CD4-positive, alpha-beta T cell treated with Interleukin-15 for 4 hours (primary cell): ENCODE results near the gene ADGRB3.
"Not testable (repeated sequence)": the region's sequence is repeated elsewhere in the genome, so short reads cannot be mapped to it uniquely, and the experiment has no call there.

Experiments
- DNase-seq: peaks from one replicate; pipeline ENCODE4 v3.0.0-alpha.2; 2020; ENCODE audit warnings: low spot score

ADGRB3 gene

GRCh38 chr6:69042297-69042696 is 407.2 kb downstream of the ADGRB3 start:
- DNase-seq: no peak

GRCh38 chr6:69044534-69044933 is 409.5 kb downstream of the ADGRB3 start:
- no peak for DNase-seq

GRCh38 chr6:69059413-69059812 is 424.3 kb downstream of the ADGRB3 start:
- no peak for DNase-seq

- DNase-seq: no peak
Measured at GRCh38 chr6:69061066-69061465, 426.0 kb downstream of the ADGRB3 start.

- no peak for DNase-seq
Measured at GRCh38 chr6:69063401-69063800, 428.3 kb downstream of the ADGRB3 start.

- DNase-seq: no peak
Measured at GRCh38 chr6:69064226-69064625, 429.1 kb downstream of the ADGRB3 start.

- DNase-seq: no peak
Measured at GRCh38 chr6:69069881-69070280, 434.8 kb downstream of the ADGRB3 start.

- DNase-seq: no peak
Measured at GRCh38 chr6:69072796-69073195, 437.7 kb downstream of the ADGRB3 start.

GRCh38 chr6:69084746-69085335 is 449.8 kb downstream of the ADGRB3 start:
- DNase-seq: no peak

- DNase-seq: no peak
Measured at GRCh38 chr6:69086689-69087088, 451.6 kb downstream of the ADGRB3 start.

GRCh38 chr6:69089539-69089938 is 454.5 kb downstream of the ADGRB3 start:
- no peak for DNase-seq

- DNase-seq: no peak
Measured at GRCh38 chr6:69090132-69090531, 455.1 kb downstream of the ADGRB3 start.

GRCh38 chr6:69096681-69097080 is 461.6 kb downstream of the ADGRB3 start:
- no peak for DNase-seq

GRCh38 chr6:69097948-69098347 is 462.9 kb downstream of the ADGRB3 start:
- DNase-seq: no peak

- DNase-seq: no peak
Measured at GRCh38 chr6:69098910-69099309, 463.8 kb downstream of the ADGRB3 start.

- DNase-seq: no peak
Measured at GRCh38 chr6:69100772-69101171, 465.7 kb downstream of the ADGRB3 start.

- DNase-seq: no peak
Measured at GRCh38 chr6:69102416-69102815, 467.3 kb downstream of the ADGRB3 start.

GRCh38 chr6:69105288-69105687 is 470.2 kb downstream of the ADGRB3 start:
- no peak for DNase-seq

GRCh38 chr6:69106511-69106910 is 471.4 kb downstream of the ADGRB3 start:
- DNase-seq: no peak

GRCh38 chr6:69111301-69111700 is 476.2 kb downstream of the ADGRB3 start:
- DNase-seq: no peak

- no peak for DNase-seq
Measured at GRCh38 chr6:69116658-69117057, 481.6 kb downstream of the ADGRB3 start.

GRCh38 chr6:69121461-69122406 is 486.7 kb downstream of the ADGRB3 start:
- not testable (repeated sequence) for DNase-seq

GRCh38 chr6:69122407-69122773 is 487.3 kb downstream of the ADGRB3 start:
- DNase-seq: no peak

- DNase-seq: no peak
Measured at GRCh38 chr6:69128411-69128810, 493.3 kb downstream of the ADGRB3 start.
